GM10847 (cell line): Measurements from ENCODE around the gene CAPN1.

Experiments
- POLR2A ChIP-seq: IDR thresholded peaks from 2 replicates; pipeline ENCODE4 v1.6.1; 2011; ENCODE audit not compliant: insufficient read length; ENCODE audit errors: extremely low read depth

CAPN1 gene

GRCh38 chr11:65217441-65218423 is 36.0 kb downstream of the CAPN1 start:
- no peak for TF ChIP-seq POLR2A

GRCh38 chr11:65218446-65218845 is 36.7 kb downstream of the CAPN1 start:
- TF ChIP-seq POLR2A, result no peak

GRCh38 chr11:65219930-65220213 is 38.1 kb downstream of the CAPN1 start:
- no peak for TF ChIP-seq POLR2A

- no peak for TF ChIP-seq POLR2A
Measured at GRCh38 chr11:65221026-65221425, 39.3 kb downstream of the CAPN1 start.

- TF ChIP-seq POLR2A, result no peak
Measured at GRCh38 chr11:65223011-65223410, 41.3 kb downstream of the CAPN1 start.

GRCh38 chr11:65224930-65225278 is 43.2 kb downstream of the CAPN1 start:
- no peak for TF ChIP-seq POLR2A

GRCh38 chr11:65225279-65226102 is 43.8 kb downstream of the CAPN1 start:
- no peak for TF ChIP-seq POLR2A

- TF ChIP-seq POLR2A, result no peak
Measured at GRCh38 chr11:65226103-65226442, 44.3 kb downstream of the CAPN1 start.

GRCh38 chr11:65227879-65228278 is 46.2 kb downstream of the CAPN1 start:
- no peak for TF ChIP-seq POLR2A

GRCh38 chr11:65236194-65237059 is 54.7 kb downstream of the CAPN1 start:
- TF ChIP-seq POLR2A, result no peak

- no peak for TF ChIP-seq POLR2A
Measured at GRCh38 chr11:65241134-65241533, 59.4 kb downstream of the CAPN1 start.

- no peak for TF ChIP-seq POLR2A
Measured at GRCh38 chr11:65241692-65242091, 60.0 kb downstream of the CAPN1 start.

- no peak for TF ChIP-seq POLR2A
Measured at GRCh38 chr11:65242389-65242788, 60.7 kb downstream of the CAPN1 start.

- TF ChIP-seq POLR2A, result no peak
Measured at GRCh38 chr11:65243797-65244196, 62.1 kb downstream of the CAPN1 start.

- TF ChIP-seq POLR2A, result no peak
Measured at GRCh38 chr11:65246506-65246905, 64.8 kb downstream of the CAPN1 start.
